ENCODE results near the gene PHAX.

DNA sequence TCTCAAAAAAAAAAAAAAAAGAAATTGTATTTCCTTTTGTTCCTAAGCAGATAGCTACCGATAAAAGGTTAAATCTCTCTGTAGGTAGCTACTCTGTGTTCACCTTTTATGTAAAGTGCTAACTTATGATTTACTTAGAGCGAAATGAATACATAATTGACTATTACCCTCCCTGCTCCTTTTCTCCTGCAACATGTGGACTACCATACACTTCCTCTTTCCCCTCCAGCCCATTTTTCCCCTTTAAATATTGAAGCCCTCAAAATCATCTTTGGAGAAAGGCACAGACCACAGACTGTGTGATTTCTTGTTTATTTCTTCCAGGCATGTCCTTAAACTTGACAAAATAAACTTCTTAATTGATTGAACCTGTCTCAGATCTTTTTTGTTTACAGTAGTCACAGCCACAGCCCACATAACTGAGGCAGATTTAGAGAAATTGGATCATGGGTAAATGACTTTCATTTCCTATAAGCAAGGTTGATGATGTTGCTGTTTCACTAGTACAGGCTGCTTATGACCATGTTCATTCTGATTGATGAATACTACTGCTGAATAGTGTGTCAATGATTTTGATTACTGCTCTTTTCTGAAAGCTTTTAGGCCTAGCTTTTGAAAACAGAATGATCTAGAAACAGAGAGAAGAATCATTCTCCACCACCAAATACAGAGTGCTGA is 59.2 kb downstream of the PHAX start:
- TF ChIP-seq POLR2AphosphoS5 (IDR thresholded peaks at IDR 0.05; ENCODE audit: borderline replicate concordance, low read depth, low read length): no peak
- TF ChIP-seq EZH2 (IDR thresholded peaks at IDR 0.05): no peak
- TF ChIP-seq FOXP2 (optimal IDR thresholded peaks at IDR 0.05; ENCODE audit: control extremely low read depth, extremely low read length, insufficient read depth): no peak
